HuH-7.5 (cell line): ENCODE measurements around the gene INPP5E.
A peak's percentile ranks its signal among the peaks of the same experiment; 100 is the strongest.

Experiments used
- DNase-seq: peaks from one replicate; pipeline ENCODE4 v3.0.0; 2011; ENCODE audit warnings: low spot score

Gene INPP5E

GRCh38 chr9:136447173-136447778 lies 7.6 kb upstream of the INPP5E start:
- no peak for DNase-seq

- DNase-seq = no peak
Measured at GRCh38 chr9:136445799-136446198, 6.2 kb upstream of the INPP5E start.

DNA sequence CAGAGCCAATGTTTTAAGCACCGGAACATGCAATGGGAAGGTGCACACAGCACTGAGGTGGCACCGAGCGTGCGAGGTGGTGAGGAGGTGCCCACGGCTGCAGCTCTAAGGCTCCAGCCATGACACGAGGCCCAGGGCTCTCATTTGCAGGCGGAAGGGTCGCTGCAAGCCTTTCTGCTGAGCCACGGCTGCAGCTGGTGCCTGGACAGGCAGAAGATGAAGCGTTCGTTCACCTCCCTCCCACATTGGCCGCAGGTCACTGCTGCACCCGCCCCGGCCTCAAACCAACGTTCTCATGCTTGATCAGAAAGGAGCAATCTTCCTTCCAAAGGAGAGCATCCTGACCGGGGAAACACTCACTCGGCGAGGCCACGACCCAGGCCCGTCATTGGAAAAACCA lies 4.5 kb upstream of the INPP5E start:
- DNase-seq = no peak

GRCh38 chr9:136443687-136444086 lies 4.0 kb upstream of the INPP5E start:
- no peak for DNase-seq

GRCh38 chr9:136443087-136443486 lies 3.4 kb upstream of the INPP5E start:
- no peak for DNase-seq

- no peak for DNase-seq
Measured at GRCh38 chr9:136442265-136442664, 2.6 kb upstream of the INPP5E start.

DNA sequence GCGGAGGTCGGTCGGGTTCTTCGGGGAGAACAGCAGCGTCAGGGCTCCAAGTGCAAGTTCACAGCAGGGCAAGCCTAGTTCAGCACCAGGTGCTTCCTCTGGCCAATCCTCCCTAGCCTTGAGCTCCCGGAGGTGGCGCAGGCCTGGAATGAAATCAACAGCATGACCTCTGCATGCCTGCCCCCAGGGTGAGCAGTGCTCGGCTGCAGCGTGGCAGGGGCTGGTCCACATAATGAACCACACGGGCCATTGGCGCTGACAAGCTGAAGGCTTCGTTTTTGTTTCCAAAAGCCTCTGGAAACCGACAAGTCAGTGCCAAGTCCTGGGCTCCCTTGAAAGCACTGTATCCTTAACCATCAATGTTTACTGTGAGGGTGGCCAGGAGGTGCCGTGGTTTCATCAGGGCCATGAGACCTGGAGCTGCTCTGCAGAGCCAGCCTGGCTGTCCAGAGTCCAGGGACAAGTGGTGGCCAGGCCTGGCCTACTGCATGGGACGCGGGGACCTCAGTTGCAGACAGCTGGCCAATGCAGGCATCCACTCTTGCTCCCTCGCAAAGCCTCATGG lies 2.1 kb upstream of the INPP5E start:
- DNase-seq = no peak

DNA sequence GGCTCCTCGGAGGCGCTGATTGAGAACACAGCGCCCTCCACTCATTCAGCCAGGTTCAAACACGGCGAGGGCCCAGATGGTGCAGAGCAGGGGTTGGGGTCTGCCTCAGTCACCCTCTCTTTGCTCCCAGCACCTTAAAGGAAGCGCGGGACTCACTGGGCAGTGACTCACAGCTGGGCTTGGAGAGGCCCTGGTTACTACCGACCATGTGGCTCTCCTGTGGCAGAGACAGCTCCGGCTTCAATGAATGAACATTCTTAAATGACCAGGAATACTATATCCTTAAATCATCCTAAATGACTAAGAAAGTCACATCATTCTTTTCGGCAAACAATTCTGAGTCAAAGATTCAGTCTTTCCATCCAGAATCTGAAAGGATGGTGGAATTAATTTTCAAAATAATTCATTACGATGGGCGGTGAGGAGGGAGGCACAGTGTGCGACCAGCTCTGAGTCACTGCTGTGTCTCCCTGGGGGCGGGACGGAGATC lies 1.6 kb upstream of the INPP5E start:
- no peak for DNase-seq

DNA sequence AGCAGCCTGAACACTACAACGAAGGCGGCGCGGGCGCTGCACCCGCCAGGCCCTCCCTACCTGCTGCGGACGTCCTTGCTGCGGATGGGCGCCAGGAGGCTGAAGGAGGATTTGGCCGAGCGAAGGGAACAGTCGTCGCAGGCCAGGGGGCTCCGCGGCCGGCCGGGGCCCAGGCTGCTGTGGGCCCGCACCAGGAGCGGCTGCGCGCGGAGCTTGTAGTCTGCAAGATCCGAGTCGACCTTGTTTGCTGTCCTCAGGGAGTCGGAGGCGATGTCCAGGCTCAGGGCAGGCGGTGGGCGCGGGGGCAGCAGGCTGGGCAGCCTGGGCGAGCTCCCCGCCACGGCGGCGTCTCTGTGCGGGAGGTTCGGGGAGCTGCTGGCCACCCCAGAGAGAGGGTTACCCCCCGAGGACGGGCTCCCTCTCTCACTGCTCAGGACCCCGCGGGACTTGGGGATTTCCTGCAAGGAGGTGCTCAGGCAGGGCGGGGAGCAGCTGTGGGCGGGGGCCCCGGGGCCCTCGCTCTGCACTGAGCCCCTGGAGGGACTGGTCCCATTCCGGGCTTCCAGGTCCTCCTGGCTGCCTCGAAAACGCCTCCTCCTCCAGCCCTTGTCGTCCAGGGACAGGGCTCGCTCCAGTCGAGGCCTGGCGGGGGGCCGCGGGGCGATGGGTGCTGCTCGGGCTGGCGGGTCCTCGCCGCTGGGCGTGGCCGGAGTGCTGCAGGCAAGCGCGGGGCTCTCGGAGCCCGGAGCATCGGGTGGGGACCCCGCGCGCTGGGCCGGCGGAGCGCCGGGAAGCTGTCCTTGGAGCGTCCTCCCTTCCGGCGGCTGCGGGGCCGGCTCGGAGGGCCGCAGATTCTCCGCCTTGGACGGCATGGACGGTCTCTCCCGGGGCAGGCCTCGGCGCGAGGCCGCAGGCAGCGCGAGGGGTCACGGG lies 831 bp downstream of the INPP5E start:
- DNase-seq = peak; percentile 76

- DNase-seq = no peak
Measured at GRCh38 chr9:136437839-136438547, 1.7 kb downstream of the INPP5E start.

GRCh38 chr9:136437430-136437829 lies 2.2 kb downstream of the INPP5E start:
- DNase-seq = no peak

DNA sequence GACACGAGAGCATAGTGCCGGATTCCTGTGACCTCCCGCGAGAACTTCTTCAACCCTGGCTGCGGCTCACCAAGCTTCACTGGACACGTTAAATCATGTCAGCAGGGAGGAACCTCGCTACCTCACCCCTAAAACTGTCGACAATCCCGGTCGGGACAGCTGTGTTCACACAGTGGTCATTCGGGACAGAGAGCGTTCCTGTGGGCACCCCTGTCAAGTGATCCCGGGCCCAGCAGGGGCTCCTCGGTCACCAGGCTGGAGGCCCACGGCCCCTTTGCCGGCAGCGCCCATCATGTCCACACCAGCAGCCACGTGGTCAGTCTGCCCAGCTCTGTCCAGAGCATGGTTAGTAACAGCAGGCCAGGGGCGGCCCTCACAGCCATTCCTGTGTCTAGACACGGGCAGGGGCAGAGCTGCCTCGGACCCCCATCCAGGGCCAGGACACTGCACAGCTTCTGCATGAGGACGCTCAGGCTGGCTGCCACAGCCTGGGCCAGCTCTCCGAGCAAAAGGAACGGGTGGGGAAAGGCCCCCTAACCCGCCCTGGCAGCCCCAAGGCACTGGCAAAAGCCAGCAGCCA lies 3.5 kb downstream of the INPP5E start:
- DNase-seq = no peak

GRCh38 chr9:136434580-136435169 lies 5.0 kb downstream of the INPP5E start:
- DNase-seq = no peak

GRCh38 chr9:136433849-136434579 lies 5.6 kb downstream of the INPP5E start:
- DNase-seq = no peak

DNA sequence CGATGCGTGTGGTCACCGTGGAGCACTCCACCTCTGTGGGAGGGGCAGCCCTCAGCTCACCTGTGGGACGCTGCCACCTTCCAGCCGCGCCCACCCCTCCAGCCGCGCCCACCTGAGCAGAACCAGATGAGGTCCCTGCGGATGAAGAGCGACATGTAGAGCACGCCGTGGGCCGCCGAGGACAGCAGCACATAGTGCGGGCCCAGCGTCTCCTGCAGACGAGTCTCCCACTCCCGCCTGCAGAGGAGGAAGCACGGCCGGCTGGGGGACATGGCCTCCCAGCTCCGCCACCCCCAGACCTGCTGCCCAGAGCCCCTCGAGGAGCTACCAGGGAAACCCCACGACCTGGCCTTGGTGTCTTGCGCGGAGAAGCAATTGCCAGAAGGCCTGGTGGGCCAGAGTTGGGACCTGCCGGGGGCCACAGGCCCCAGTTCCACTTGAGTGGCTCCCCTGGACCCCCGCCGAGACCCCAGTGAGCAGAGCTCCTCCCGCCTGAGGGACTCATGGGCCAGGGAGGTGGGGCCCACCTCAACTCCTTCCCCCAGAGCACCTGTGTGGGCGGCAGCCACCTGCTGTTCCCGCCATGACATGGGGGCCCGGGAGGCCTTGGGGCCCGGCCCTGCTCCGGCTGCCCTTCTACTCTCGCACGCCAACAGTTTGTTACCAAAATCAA lies 6.5 kb downstream of the INPP5E start:
- DNase-seq = no peak

DNA sequence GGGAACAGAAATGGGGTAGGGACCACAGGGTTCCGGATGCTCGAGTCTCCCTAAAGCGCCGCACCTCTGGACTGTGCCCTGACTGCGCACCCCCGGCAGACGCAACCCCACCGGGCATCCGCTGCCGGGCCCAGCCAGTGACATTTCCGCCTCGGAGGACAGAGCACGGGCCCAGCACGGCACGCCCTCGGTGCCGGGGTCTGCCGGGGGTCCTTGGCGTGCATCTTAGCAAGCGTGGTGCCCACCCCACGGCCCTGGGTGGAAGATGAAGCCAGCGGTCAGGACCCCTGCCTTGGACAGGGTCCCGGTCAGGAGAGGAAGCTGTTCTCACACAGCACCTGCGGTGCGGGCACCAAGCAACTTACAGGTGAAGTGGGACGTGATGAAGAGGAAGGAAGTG lies 7.1 kb downstream of the INPP5E start:
- no peak for DNase-seq

- DNase-seq = no peak
Measured at GRCh38 chr9:136431782-136432350, 7.8 kb downstream of the INPP5E start.

GRCh38 chr9:136430588-136431234 lies 8.9 kb downstream of the INPP5E start:
- no peak for DNase-seq

DNA sequence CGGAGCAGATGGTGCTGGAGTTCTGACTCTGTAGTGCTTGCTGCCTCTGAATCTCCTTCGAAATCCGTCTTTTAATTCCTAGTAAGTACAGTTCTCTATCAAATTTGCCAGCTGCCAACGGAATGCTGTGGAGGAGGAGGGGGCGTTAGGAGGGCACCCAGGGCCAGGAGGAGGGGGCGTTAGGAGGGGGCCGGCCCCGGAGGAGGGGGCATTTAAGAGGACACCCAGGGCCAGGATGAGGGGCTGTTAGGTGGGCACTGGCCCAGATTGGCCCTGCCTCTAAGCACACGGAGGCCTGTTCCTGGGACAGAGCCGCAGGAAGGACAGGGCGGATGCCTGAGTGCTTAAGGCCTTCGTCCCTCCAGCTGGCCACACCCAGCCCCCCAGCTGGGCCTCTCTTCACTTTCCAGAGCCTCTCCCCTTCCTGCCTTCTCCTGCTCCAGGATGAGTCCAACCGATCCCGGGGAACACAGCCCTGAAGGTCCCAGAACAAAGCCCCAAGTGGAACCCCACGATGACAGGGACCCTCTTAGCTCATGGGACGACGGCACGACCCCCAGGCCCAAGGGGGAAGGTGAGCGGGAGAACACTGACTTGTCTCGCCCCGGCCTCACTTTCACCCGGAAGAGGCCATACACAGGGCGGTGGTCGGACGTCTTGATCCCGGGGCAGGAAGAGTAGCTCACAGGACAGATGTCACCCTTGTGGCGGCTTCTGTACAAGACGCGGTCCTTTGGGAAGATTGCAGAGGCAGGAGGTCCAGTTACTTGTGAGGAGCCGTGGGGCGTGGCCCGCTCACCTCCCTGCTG lies 9.8 kb downstream of the INPP5E start:
- no peak for DNase-seq
